Hematopoietic multipotent progenitor cell treated with erythropoietin and hydrocortisone succinate and interleukin-3 and kit ligand, for 6 days (in vitro differentiated cells): ENCODE data around the gene TIPARP.
"Not testable (repeated sequence)": the region's sequence is repeated elsewhere in the genome, so short reads cannot be mapped to it uniquely, and the experiment has no call there.

Experiments
- DNase-seq: peaks from one replicate; pipeline ENCODE4 v3.0.0-alpha.2; 2015

Gene TIPARP

DNA sequence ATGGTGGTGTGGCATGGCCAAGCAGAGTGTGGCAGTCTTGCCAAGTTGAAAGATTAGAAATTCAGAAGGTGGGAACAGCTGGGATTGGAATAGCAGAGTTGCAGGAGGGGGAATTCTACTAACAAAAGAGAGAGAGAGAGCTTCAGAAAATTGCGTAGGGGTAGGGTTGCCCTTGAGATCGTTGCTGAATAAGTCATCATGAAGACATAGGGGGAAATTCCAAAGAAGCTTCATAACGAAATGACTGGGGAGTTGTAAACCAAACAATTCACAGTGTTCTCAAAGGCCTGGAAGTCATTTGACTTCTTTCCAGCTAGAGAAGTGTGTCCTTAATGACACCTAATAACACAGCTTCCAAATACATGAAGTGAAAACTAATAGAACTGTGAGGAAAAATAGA, 26.3 kb upstream of the TIPARP start:
- DNase-seq: no peak

DNA sequence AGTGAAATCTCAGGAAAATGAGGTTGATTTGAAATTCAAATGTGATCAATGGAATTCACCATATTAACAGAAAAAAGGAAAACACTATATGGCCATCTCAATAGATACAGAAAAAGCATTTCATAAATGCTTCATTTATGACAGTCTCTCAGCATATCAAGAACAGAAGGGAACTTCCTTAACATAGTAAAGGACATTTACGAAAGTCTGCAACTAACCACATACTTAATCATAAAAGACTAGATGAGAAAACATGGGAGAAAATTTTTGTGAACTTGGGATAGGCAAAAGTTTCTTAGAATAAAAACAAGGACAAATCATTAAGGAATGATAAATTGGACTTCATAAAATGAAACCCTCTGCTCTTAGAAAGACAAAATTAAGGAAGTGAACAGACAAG, 24.7 kb upstream of the TIPARP start:
- DNase-seq: no peak

DNA sequence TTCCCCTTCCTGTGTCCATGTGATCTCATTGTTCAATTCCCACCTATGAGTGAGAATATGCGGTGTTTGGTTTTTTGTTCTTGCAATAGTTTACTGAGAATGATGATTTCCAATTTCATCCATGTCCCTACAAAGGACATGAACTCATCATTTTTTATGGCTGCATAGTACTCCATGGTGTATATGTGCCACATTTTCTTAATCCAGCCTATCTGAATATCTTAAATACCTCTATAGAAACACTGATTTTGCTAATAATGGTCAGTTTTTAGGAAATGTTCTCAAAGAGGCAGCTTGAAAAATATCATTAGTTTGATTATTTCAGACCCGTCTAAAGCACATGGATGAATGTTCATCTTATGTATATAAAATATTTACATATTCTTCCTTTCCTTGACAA, 21.7 kb upstream of the TIPARP start:
- not testable (repeated sequence) for DNase-seq

DNA sequence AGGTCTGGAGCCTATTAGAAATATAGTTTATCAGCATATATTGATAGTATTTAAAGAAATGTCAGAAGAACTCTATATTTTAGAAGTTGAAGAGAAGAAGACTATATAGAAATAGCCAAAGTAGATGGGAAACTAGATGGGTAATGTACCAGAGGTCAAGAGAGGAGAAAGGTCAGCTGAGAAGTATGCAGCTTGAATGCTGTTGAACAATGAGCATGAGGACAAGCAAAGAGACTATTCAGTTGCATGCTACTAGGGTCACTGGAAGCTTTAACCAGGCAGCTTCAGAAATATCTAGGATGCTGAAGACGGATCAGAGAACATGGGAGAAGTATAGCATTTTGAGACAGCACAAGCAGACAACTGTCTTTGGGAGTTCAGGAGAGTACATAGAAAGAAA, 19.6 kb upstream of the TIPARP start:
- no peak for DNase-seq

DNA sequence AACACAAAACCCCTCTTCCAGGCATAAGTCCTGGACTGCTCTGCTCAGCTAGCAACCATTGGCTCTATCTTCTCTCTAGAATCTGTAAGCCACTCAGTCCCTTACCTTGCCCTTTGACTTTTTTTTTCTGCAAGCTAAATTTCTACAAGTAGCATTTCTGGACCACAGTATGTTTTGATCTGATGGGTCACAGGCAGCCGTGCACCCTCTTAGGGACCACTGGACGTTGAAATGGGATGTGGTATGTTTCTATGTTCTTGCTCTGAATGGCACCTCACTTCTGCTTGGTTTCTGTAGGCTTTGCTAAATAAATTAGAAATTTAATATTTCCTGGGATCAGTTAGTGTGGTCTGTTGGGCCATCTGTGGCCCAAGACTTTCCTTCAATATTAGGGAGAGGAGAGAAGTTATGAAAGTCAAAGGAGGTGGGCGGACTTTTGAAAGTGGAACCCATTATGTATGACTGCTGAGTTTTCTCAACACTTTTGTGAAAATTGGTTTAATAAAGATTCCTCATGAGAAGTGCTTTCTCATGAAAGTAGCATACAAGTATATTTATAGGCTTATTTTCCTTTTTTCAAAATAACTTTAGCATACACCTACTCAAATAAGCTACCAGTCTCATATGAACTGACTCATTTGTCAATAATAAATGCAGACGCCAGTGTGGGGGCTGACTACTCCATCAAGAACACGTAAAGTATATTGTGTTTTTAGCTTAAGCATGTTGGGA, 18.4 kb upstream of the TIPARP start:
- no peak for DNase-seq

DNA sequence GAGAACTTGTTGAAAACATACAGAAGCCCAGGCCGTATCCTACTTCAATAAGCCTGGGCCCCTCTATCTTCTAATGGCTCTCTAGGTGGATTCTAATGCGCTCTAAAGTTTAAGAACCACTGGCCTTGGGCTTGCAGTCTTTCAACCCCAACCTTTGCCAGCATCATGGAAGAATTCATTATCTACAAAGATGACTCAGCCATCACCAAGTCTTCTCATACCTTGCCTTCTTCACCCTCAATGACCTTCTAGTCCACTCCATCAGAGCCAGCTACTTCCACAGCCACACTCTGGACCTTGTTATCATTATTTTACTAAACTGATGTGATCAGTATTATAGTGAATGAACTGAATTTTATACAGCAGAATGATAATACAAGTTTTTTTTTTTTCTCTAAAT, 16.9 kb upstream of the TIPARP start:
- DNase-seq: no peak

DNA sequence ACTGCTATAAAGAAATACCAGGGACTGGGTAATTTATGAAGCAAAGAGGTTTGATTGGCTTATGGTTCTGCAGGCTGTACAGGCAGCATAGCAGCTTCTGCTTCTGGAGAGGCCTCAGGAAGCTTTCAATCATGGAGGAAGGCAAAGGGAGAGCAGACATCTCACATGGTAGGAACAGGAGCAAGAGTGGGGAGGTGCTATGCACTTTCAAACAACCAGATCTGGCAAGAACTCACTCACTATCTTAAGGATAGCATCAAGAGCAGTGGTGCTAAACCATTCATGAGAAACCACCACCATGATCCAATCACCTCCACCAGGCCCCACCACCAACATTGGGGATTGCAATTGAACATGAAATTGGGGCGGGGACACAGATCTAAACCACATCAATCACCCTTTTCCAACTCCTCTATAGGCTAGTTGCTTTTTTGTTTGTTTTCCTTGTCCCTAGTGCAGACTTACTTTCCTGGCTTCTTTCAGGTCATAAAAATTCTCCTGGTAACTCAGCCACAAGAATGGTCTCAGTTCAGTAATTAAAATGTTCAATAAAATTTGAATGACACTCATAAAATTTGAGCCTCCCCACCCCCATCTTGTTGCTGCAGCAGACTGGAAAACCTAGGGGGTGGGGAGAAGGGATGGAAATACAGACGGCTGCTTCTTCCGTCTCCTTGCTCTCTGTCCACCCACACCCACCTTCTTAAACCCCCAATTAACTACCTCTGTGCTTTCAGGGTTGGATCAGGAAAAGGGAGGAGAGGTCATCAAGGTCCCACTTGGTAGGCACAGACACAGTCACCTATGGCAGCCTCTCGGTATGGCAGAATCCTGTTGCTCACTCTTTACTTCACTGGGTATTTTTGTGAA, 16.3 kb upstream of the TIPARP start:
- DNase-seq: no peak

DNA sequence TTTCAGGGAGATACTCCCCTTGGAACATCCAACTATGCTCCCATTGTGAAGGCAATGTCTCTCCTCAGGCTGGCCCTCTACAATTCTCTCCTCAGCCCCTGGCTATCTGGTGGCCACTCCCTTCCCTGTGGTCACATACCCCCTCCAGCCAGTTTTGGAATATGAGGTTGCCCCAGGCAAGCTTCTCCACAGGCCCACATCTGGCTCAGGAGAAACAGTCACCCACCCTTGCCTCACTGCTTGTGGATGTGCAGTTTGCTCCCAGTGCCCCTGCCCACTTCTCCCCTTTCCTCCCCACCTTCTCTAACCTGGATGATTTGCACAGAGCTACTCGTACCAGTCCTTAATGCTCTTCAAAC, 15.7 kb upstream of the TIPARP start:
- no peak for DNase-seq

DNA sequence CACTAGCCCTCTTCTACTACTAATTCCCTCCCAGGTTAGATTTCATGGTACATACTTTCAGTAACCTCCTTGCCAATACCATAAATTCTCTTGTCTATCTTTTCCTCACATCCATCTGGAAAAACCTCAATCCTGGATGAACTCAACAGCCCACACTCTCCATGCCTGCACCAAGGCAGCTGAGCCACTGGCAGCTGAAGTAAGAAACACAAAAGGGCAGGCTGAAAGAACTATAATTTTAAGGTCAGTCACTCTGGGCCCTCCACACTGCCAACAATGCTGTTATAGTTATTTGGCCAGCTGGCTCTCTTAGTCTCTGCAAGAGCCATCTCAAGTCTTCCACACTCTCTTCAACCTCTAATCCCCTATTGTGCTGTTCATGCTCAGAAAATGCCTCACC, 15.1 kb upstream of the TIPARP start:
- DNase-seq: no peak

DNA sequence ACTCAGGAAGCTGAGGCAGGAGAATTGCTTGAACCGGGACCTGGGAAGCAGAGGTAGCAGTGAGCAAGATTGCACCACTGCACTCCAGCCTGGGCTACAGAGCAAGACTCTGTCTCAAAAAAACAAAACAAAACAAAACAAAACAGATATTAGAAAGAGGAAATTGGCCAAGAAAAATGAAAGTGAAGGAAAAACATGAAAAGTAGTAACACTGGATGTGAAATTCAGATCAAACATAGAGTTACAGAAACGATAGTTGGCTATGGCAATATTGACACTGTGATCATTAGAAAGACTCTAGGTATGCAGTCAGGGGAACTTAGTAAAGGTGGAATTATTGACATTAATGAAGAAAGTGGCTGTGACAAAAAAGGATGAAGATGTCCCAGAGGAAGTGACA, 13.2 kb upstream of the TIPARP start:
- DNase-seq: no peak

DNA sequence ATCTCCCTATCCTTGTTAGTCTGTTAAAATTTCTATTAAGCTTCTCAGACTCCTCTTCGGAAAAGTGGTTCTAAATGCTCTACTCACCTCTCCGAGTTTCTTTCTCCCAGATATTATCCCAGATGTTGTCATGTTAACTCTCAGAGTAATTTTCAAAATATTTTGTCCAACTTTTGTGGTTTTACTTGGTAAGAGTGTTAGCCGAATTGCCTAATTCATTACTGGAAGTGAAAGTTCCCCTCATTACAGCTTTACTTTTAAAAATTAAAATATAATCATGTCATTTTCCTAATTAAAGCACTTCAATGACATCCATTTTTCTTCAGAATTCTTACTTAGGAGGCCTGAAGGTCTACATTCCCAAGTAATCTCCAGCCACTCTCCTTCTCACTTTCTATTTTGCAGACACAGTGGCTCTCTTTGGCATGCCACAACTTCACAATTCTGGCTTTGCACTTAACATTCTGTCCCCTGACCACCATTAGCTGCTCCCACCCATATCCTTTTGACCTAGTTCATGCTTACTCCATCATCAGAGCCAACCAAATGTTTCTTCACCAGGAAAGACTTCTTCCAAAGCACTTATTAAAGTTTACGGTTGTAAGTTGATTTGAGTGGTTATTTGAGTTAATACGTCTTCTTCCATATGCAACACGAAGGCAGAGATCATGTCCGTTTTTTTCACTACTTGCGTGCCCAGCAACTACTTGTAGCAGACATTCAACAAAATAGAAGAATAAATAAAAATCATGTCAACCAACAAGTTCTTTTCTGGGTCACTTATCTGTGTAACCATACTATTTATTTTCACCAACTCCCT, 10.2 kb upstream of the TIPARP start:
- DNase-seq: no peak

DNA sequence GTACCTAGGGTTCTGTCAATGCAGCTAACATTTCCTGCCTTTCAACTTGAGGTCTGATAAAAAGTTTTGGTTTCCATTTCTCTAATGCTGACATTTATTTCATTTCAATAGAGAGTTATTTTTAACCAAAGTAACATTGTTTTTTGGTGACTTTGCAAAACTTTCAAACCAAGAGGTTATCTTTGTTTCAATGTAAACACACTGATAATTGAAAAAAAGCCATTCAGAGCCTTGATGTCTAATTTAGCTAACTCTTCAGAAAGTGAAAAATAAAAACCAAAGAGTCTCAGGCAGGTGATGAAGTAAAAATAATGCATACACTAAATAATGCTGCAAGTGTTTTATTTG, 9.6 kb upstream of the TIPARP start:
- peak; percentile 30 for DNase-seq

DNA sequence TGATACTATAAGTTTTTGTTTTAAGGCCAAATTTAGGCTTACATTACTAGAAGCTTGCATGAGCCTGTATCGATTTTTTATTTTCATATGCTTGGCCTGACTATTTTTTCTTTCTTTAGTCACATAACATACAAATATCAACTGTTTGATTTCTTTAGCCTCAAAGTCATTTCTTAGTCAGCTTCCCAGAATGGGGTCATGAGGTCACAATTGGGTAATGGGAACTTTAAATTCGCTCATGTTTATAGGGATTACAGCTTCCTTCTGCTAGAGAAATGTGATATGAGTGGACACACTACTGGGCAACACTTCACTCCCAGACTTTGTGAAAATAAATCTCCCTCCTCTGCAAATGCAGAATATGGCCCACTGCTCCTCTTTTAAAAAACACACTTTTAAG, 9.1 kb upstream of the TIPARP start:
- DNase-seq: no peak

DNA sequence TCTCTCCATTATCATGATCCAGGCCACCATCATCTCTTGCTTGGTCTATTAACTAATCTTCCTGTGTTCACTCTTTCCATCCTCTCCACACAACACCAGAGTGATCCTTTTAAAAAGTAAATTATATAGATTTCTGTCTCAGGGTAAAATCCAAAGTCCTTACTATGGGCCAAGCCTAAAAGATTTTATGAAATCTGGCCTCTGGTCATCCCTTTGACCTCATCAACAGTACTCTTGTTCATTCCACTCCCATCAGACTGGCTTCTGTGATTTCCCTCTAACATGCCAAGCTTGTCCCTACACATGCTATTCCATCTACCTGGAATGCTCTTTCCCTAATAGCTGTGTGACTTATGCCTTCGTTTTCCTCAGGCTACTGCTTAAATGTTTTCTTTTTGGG, 8.3 kb upstream of the TIPARP start:
- no peak for DNase-seq

DNA sequence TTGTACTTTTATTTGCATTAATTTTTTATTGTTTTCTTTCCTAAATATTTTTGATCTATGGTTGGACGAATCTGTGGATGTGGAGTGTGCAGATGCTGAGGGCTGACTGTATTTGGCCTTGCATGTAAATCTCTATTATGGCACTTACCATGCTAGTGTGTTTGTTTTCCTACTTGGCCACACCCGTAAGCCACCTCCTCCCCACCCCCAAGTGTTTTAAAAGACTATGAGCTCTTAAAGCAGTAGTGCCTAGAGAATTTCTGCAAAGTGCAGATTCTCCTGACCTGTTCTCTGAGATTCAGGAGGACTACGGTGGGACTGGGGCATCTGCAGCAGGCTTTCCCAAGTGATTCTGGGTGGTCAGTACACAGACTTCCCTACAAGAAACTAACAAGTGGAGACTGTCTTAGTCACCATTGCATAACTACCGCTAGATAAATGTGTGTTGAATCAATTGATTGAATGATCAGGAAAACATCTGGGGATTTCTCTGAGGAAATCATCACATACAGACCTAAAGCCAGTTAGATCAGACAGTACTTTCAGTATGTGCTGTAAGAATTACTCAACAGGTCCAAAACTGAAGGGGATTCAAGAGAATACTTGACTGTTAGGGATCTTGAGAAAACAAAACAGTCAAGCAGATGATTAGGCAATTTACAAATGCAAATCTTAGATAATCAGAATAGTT, 6.2 kb upstream of the TIPARP start:
- peak; percentile 52 for DNase-seq

DNA sequence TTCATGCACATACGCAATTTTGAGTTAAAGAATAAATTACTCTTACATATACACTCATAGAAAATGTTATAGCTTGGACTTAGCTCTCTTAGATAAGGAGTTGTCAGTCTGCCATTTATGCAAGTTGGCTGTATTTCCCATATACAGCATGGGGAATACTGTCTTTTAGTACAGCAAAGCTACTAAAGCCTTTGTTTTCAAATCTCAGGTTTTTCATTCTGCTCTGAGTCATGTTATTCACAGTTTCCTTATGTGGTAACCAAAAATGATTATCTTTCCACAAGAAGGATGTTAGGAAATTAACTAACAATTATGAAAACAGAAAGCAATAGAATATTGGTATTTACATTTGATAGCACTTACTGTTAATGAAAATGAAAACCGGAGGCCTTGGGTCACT, 4.3 kb upstream of the TIPARP start:
- DNase-seq: no peak

DNA sequence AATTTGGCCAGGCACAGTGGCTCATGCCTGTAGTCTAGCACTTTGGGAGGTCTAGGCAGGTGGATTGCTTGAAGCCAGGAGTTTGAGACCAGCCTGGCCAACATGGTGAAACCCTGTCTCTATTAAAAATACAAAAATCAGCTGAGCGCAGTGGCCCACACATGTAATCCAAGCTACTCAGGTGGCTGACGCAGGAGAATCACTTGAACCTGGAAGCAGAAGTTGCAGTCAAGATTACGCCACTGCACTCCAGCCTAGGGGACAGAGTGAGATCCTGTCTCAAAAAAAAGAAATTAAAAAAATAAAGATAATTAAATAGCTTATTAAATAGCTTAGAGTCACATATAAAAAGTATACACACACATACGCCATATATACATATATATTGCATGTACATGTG, 3.7 kb upstream of the TIPARP start:
- no peak for DNase-seq

DNA sequence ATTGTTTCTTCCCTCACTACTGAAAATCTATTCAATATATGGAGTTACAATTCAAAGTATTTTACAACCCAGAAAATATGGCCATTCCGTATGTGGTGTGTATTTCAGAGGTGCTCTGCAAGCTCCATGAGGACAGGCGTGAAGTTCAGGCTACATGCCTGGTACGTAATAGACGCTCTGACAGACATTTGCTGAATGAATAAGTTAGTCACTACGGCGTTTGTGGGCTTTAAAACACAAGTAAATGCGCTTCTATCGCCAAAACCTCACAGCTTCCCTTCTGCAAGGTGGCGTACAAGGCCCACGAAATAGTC, 701 bp upstream of the TIPARP start:
- DNase-seq: no peak

DNA sequence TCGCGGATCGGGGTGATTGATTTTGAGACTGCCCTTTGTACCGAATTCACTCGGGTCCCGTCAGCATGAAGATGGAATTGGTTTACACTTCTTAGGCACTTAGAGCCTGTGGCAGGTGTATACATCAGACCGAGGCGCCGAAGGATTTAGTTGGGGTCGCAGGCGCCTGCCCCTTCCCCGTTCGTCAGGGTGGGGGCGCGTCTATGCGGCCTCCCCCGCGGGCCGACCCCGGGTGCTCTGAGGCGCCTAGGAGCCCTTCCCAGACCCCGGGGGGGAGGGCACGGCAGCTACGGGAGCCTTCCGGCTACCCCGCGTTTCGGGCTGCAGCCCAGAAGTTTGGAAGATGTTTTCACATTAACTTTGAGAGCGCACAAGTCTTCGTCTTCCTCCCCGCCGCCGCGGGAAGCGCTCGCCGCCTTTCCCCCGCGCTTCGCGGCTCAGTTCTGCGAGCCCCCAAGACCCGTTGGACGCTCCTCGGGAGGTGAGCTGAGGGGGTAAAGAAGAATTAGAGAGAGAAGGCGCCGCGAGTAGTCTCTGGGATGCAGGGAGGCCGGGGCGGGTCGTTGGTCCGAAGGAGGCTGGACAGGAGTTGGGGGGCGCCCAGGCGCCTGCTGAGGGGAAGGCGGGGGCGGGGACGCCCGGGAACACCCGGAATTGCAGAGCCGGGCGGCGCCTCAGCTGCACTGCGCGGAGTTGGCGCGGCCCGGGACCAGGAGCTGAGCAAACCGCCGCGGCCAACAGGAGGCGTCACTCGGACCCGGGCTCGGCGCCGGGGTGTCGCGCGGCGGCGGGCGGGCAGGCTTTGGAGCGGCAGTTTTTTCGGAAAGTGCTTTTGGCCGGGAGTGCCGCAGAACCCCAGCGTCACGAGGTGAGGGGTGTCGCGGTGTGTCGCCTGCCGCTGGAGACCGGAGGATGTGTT, 780 bp downstream of the TIPARP start:
- peak; percentile 60 for DNase-seq

DNA sequence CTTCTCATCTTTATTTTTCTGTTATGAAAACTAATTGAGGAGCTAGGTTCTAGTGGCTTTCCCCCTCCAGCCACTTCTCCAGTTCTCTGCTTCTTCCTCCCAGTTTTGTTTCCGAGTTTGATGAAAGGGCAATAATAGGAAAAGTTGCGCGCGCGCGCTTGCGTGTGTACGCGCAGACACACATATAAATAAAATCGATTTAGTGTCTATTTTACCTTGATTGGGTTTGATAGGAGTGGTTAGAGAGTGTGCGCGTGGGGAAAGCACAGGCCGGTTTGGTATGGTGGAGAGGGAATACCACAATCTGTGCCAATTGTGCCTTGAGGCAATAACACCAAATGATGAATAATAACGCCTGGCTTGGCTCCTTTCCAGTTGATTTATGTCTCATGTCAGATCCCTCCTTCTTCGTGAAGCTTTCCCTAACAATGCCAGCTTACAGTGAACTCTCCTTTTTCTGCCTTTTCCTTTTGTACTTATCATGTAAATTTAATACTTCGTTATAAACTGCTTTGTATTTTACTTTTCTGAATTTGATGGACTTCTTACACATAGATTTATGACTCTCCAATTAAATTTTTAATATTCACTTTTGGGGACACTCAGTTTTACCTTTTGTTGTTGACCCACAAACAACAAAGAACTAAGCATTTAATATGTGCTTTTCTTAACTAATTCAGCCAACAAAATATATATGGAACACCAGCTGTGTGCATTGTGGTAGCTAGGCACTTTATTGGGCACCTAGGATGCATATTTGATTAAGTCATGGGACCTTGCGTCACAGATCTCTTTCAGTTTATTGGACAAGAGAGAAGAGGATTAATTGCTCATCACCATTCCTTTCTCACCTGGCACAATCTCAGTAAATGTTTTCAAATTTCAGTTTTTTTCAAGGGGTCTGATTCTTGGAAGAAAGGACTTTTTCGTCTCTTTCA, 1.7 kb downstream of the TIPARP start:
- peak; percentile 86 for DNase-seq
